Endothelial cell of hepatic sinusoid (primary cell): ENCODE data around the gene PTCD3.

ENCODE experiments used
- in situ Hi-C: cut with HindIII; loops from 2 replicates; pipeline ENCODE4 v1.10.0; 2017; ENCODE audit warnings: low sequenced_read_pairs

Gene PTCD3

DNA sequence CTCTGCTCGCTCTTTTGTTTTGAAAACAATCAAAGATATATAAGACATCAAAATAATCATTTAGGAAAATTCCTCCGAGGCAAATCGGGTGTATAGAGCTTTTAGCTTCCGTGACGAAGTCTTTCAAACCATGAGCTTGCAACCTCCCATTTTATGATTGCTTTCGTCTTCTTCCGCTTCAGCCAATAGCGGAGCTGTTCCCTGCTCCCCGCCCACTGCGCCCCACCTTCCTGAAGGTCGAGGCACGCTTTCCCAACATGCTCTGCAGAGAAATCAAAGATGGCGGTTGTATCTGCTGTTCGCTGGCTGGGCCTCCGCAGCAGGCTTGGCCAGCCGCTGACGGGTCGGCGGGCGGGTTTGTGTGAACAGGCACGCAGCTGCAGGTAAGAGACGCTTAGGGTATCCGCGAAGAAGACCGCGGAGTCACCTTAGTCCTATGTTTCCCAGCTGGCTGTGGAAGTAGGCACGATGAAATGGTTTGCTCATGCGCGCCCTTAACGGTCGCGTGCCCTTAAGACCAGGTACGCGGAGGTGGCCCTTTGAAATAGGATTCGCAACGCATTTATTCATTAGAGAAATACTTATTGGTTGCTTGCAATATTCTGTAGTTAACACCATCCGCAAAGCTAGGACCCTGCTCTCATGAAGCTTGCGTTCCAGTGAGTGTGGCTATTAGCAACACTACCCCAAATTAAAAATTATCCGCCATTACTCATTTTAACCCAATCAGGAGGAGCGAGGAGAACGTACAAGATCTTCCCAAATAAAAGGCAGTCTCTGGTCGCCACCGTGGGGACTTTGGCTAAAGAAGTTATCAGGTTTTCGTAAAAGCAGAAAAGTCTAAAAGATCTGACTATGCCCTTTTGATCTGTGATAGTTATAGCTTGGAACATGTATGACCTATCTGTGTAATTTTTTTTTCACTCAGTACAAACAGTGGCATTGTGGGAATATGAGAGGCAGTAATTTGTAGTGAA is at the start of gene PTCD3:
Gene PTCD3 (plus strand): TSS at position 267 of the 977 bp plus-strand sequence. CDS start 13 bp downstream, at position 280.
- in situ Hi-C loops = no loop called here

DNA sequence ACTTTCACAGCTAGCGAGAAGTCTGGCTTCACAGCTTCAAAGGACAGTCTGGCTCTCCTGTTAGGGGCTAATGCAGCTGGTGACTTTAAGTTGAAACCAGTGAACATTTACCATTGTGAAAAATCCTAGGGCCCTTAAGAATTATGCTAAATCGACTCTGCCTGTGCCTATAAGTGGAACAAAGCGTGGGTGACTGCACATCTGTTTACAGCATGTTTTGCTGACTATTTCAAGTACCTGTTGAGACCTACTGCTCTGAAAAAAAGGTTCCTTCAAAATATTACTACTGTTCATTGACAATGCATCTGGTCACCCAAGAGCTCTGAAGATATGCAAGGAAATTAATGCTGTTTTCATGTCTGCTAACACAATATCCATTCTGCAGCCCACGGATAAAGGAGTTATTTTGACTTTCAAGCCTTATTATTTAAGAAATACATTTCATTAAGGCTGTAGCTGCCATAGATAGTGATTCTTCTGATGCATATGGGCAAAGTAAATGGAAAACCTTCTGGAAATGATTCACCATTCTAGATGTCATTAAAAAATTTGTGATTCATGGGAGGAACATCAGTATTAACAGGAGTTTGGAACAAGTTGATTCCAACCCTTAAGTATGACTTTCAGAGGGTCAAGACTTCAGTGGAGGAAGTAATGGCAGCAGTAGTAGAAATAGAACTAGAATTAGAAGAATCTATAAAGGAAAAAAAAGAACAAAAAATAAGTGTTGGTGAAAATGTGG is 49.3 kb upstream of the PTCD3 start:
- in situ Hi-C loops = no loop called here

GRCh38 chr2:86062043-86062442 is 44.0 kb upstream of the PTCD3 start:
- in situ Hi-C loops = no loop called here

- in situ Hi-C loops = no loop called here
Measured at GRCh38 chr2:86064006-86064405, 42.0 kb upstream of the PTCD3 start.

- in situ Hi-C loops = no loop called here
Measured at GRCh38 chr2:86065512-86065911, 40.5 kb upstream of the PTCD3 start.

GRCh38 chr2:86066007-86066578 is 39.9 kb upstream of the PTCD3 start:
- in situ Hi-C loops = no loop called here

DNA sequence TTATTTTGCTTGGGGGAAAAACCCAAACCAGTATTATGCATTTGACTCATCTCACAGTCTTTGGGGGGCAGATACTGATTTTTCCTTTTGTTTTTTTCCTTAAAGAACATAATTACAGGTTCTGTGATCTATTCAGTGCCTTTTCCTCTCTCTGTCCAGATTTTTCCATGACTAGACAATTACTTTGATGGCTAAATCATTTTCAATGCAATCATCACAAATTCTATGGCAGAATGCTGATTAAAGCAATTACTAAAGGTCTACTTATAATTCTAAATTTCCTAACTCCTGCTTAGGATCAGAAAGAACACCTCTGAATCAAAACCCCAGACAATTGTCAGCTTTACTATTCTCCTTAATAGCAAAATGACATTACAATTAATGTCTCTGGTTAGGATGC is 39.1 kb upstream of the PTCD3 start:
- in situ Hi-C loops = no loop called here

DNA sequence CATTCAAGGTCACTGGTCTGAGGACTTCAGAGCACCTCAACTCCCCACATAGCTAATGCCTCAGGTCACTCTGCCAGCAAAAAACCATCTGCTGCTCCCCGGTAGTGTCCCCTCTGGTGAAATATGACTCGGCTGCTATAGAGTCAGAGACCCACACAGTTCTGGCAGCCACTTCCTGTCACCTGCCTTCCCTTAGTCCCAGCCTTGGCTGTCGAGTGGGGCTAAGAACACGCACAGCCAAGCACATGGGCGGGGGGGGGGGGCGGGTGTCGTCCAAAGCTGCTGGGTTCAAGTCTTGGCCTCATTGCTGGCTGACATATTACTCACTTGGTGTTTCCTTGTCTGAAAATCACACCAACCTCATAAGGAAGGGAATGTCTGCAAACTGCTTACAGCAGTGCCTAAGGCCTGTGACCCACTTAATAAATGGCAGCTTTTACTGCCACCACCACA is 37.9 kb upstream of the PTCD3 start:
- in situ Hi-C loops = no loop called here

- in situ Hi-C loops = no loop called here
Measured at GRCh38 chr2:86068648-86069047, 37.4 kb upstream of the PTCD3 start.

GRCh38 chr2:86069091-86069685 is 36.8 kb upstream of the PTCD3 start:
- in situ Hi-C loops = no loop called here

- in situ Hi-C loops = no loop called here
Measured at GRCh38 chr2:86069783-86070339, 36.2 kb upstream of the PTCD3 start.

- in situ Hi-C loops = no loop called here
Measured at GRCh38 chr2:86070868-86071267, 35.2 kb upstream of the PTCD3 start.

DNA sequence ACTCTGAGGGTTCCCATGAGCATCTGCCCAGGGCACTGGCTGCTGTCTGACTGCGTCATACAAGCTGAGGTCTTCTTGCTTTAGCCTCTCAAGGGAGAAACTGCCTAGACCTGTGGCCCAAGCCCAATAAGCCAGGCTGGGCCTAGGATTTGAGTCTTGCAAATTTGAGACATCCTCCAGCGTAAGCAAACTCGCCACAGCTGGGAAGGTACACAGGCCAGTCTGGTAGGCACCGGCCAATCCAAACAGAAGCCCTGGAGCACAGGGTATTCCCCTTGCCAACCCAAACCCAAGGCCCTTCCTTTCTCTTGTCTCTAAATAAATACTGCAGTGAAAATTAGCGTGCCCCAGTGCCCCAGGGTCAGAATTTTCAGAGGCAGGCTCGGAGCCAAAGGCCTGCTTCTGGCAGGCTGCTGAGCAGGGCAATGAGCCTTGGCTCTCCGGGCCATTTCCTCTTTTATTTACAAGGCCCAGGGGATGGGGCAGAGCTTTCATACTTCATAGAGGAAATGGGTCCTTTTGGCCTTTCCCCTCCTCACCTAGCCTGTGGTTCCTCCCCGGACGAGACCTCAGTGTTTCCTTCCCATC is 33.7 kb upstream of the PTCD3 start:
- in situ Hi-C loops = no loop called here

DNA sequence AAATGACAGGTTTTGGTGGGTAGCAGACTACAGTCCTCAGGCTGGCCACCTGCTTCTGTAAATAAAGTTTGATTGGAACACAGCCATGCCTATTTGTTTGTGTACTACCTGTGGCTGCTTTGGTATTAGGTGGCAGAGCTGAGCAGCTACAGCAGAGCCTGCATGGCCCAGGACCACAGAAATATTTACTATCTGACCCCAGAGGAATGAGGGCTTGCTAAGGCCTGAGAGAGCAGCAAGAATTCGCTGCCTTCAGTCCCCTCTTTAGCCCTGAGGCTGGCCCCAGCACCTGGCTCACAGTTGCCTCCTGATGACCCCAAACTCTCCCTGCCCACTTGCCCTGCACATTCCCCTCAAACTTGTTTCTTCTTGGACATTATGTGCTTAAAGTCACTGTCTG is 32.8 kb upstream of the PTCD3 start:
- in situ Hi-C loops = no loop called here

DNA sequence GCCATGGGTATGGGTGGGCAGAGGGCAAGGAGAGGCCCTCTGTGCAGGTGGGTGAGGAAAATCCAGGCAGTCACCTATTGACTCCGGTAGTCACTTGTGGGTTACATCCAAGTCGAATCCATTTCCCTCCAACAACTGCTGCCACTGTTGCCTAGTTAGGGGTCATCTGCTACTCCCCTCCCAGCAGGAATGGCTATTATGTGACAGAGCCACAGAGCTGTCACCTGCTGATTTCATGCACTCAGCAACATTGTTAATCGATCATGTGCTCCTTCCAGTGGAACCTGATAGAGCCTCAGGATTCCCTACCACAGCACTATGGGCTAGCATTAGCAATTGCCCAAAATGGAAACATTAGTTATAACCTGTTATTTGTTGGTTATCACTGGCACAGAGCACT is 31.8 kb upstream of the PTCD3 start:
- in situ Hi-C loops = no loop called here

GRCh38 chr2:86074811-86075210 is 31.2 kb upstream of the PTCD3 start:
- in situ Hi-C loops = no loop called here

DNA sequence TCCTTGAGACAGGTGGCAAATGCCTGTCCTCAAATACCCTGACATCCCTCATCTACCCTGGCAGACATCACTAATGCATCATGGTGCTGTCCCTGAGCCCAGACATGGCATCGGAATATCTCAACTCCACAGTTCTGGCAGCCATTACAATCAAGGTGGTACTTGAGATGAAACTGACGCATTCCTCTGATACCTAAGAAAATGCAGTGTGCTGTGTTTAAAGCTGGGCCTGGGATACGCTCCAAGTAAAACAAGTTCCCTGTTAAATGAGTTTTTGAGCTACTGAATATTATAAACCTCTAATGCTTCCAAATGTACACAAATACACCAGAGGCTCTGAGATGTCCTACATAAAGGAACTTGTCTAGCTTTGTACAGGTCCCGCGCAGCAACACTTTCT is 30.1 kb upstream of the PTCD3 start:
- in situ Hi-C loops = no loop called here

GRCh38 chr2:86078774-86079545 is 27.1 kb upstream of the PTCD3 start:
- in situ Hi-C loops = no loop called here
